ENCODE data around the gene TFAP2E. TPM values are rescaled to one million over a fixed set of nuclear protein-coding genes. Genes with fewer than 3 reads are reported as not detected.

The TFAP2E gene
- total RNA-seq, 1 donor from 2014 or later, result 6.4 TPM

GRCh38 chr1:35564037-35564883, 8.9 kb upstream of the TFAP2E start:
- Histone ChIP-seq H3K27me3 (no peaks in the 10 kb centered on the region), H3K36me3 (peaks cover 0 to 10% of the 10 kb centered on the region in 2 donors), H3K4me3 (no peak overlapping the region), H3K27ac (no peak overlapping the region), H3K9me3 (no peaks in the 10 kb centered on the region), H3K4me1 (peaks cover 26% of the 10 kb centered on the region)
- TF ChIP-seq CTCF (IDR thresholded peaks at IDR 0.05), result peak; percentile 59 to 78 (median 59)
- no peak for TF ChIP-seq POLR2AphosphoS5 (IDR thresholded peaks at IDR 0.05; ENCODE audit: insufficient read depth in 1 of 2, low read depth in 1 of 2)
- intact Hi-C loops (cut with DNase I), result loop anchor here (5.0 to 10.0 kb wide), 2 partner anchors 112 to 359 kb away; no protein-coding TSS in a partner anchor
- DNase-seq (ENCODE audit: extremely low spot score in 2 of 2), result no peak

- Histone ChIP-seq H3K4me1 (peaks cover 20% of the 10 kb centered on the region), H3K27me3 (no peaks in the 10 kb centered on the region), H3K27ac (no peak overlapping the region), H3K9me3 (no peaks in the 10 kb centered on the region), H3K36me3 (peaks cover 0 to 10% of the 10 kb centered on the region in 2 donors), H3K4me3 (no peak overlapping the region)
- no peak for DNase-seq (ENCODE audit: extremely low spot score in 2 of 2)
- TF ChIP-seq POLR2AphosphoS5 (IDR thresholded peaks at IDR 0.05; ENCODE audit: insufficient read depth in 1 of 2, low read depth in 1 of 2) (no peak), CTCF (IDR thresholded peaks at IDR 0.05) (no peak)
- intact Hi-C loops (cut with DNase I), result loop anchor here (5.0 to 10.0 kb wide), 3 partner anchors 113 to 360 kb away; no protein-coding TSS in a partner anchor
These were observed 8.0 kb upstream of the TFAP2E start for GRCh38 chr1:35564884-35565741.

GRCh38 chr1:35565742-35566133, 7.4 kb upstream of the TFAP2E start:
- Histone ChIP-seq H3K4me3 (no peak overlapping the region), H3K27ac (no peak overlapping the region), H3K9me3 (no peaks in the 10 kb centered on the region), H3K27me3 (no peaks in the 10 kb centered on the region), H3K36me3 (peaks cover 0 to 10% of the 10 kb centered on the region in 2 donors), H3K4me1 (peaks cover 13% of the 10 kb centered on the region)
- TF ChIP-seq POLR2AphosphoS5 (IDR thresholded peaks at IDR 0.05; ENCODE audit: insufficient read depth in 1 of 2, low read depth in 1 of 2) (no peak), CTCF (IDR thresholded peaks at IDR 0.05) (no peak), POLR2A (IDR thresholded peaks at IDR 0.05) (no peak)
- intact Hi-C loops (cut with DNase I), result loop anchor here (5.0 to 10.0 kb wide), 2 partner anchors 162 to 361 kb away; no protein-coding TSS in a partner anchor
- DNase-seq (ENCODE audit: extremely low spot score in 2 of 2), result no peak

GRCh38 chr1:35567947-35568558, 5.1 kb upstream of the TFAP2E start:
- Histone ChIP-seq H3K4me3 (no peak overlapping the region), H3K4me1 (peaks cover 7% of the 10 kb centered on the region), H3K36me3 (peaks cover 0 to 10% of the 10 kb centered on the region in 2 donors), H3K9me3 (no peaks in the 10 kb centered on the region), H3K27me3 (no peaks in the 10 kb centered on the region), H3K27ac (no peak overlapping the region)
- no peak for TF ChIP-seq POLR2AphosphoS5 (IDR thresholded peaks at IDR 0.05; ENCODE audit: insufficient read depth in 1 of 2, low read depth in 1 of 2)
- no peak for TF ChIP-seq CTCF (IDR thresholded peaks at IDR 0.05)
- no peak for TF ChIP-seq POLR2A (IDR thresholded peaks at IDR 0.05)
- no peak for DNase-seq (ENCODE audit: extremely low spot score in 2 of 2)
- intact Hi-C loops (cut with DNase I), result loop anchor here (5.0 to 10.0 kb wide), 2 partner anchors 159 to 363 kb away; no protein-coding TSS in a partner anchor

Measured in vagina (tissue), 2 donors.